HUDEP-2 (cell line): Measurements from ENCODE around the gene SLC12A7.
"Not testable (repeated sequence)": the region's sequence is repeated elsewhere in the genome, so short reads cannot be mapped to it uniquely, and the experiment has no call there.

ENCODE experiments used
- DNase-seq, 76 experiments: peaks; one replicate each; lab custom pipeline; 2025; ENCODE audit not compliant: unreplicated experiment in 76 of 76; lab: John Stamatoyannopoulos, UW

Gene SLC12A7

GRCh38 chr5:1066676-1067075 lies 45.2 kb downstream of the SLC12A7 start:
- DNase-seq, result no peak

- DNase-seq, result no peak
Observed at GRCh38 chr5:1065891-1066650, 45.8 kb downstream of the SLC12A7 start.

- no peak for DNase-seq
Observed at GRCh38 chr5:1065143-1065750, 46.6 kb downstream of the SLC12A7 start.

- DNase-seq, result no peak
Observed at GRCh38 chr5:1064383-1065142, 47.3 kb downstream of the SLC12A7 start.

GRCh38 chr5:1063661-1064382 lies 48.0 kb downstream of the SLC12A7 start:
- no peak for DNase-seq

- no peak for DNase-seq
Observed at GRCh38 chr5:1062761-1063568, 48.9 kb downstream of the SLC12A7 start.

GRCh38 chr5:1061916-1062315 lies 49.9 kb downstream of the SLC12A7 start:
- no peak for DNase-seq

GRCh38 chr5:1061292-1061691 lies 50.6 kb downstream of the SLC12A7 start:
- DNase-seq, result not testable (repeated sequence)

GRCh38 chr5:1060535-1060981 lies 51.3 kb downstream of the SLC12A7 start:
- no peak for DNase-seq

GRCh38 chr5:1059884-1060263 lies 52.0 kb downstream of the SLC12A7 start:
- no peak for DNase-seq

- no peak for DNase-seq
Observed at GRCh38 chr5:1058988-1059883, 52.6 kb downstream of the SLC12A7 start.

GRCh38 chr5:1058083-1058945 lies 53.5 kb downstream of the SLC12A7 start:
- DNase-seq, result no peak

GRCh38 chr5:1057485-1058082 lies 54.3 kb downstream of the SLC12A7 start:
- DNase-seq, result no peak

- DNase-seq, result no peak
Observed at GRCh38 chr5:1056611-1057484, 55.0 kb downstream of the SLC12A7 start.

GRCh38 chr5:1055896-1056610 lies 55.8 kb downstream of the SLC12A7 start:
- no peak for DNase-seq
